ENCODE results near the gene FRRS1. TPM values are rescaled to one million over a fixed set of nuclear protein-coding genes. Genes with fewer than 3 reads are reported as not detected.

FRRS1 gene
- total and polyA plus RNA-seq, 9 donors: 2.8 to 17.2 (median 8.9) TPM

DNA sequence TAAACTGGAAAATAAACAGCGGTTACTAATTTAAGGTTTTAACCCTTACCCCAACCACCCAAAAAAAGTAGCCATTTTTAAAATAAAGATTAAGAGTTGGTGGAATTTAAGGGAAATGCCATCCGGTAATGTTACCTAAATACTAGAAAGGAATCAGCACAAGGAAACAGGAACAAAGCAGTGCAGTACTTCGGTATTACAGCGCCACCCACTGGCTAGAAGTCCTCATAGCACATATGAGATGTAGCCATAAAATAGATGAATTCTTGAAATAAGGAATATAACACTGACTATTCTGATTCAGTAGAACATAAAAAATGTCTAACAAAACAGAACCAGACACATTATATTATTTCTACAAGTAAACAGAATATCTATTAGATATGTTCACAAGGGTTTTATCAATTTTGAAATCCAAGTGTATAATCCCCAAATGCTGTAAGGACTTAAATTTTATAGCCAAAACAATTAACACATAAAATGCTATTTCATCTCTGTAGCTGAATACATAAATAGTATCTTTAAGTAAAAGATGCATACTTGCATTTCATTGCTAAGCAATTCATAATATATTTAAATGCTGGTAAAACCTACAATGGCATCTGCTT, 58.8 kb downstream of the FRRS1 start:
- no peaks in the 10 kb centered on the region for H3K36me3 ChIP-seq
- intact Hi-C loops (cut with DNase I): loop anchor here in 2 of 4 donors (5.0 to 10.0 kb wide), 2 partner anchors 523 to 525 kb away; no protein-coding TSS in a partner anchor
- H3K9me3 ChIP-seq: no peaks in the 10 kb centered on the region
- 4 to 13% (median 4%) methylated on average over 4 of the region's 4 CpGs for WGBS, 3 donors
- H3K27me3 ChIP-seq: no peaks in the 10 kb centered on the region
- no peak for TF ChIP-seq EP300 (IDR thresholded peaks at IDR 0.05)
- TF ChIP-seq, protein P1, sequence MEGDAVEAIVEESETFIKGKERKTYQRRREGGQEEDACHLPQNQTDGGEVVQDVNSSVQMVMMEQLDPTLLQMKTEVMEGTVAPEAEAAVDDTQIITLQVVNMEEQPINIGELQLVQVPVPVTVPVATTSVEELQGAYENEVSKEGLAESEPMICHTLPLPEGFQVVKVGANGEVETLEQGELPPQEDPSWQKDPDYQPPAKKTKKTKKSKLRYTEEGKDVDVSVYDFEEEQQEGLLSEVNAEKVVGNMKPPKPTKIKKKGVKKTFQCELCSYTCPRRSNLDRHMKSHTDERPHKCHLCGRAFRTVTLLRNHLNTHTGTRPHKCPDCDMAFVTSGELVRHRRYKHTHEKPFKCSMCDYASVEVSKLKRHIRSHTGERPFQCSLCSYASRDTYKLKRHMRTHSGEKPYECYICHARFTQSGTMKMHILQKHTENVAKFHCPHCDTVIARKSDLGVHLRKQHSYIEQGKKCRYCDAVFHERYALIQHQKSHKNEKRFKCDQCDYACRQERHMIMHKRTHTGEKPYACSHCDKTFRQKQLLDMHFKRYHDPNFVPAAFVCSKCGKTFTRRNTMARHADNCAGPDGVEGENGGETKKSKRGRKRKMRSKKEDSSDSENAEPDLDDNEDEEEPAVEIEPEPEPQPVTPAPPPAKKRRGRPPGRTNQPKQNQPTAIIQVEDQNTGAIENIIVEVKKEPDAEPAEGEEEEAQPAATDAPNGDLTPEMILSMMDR (IDR thresholded peaks at IDR 0.05): peak; percentile 77 to 95 (median 90)
- H3K4me1 ChIP-seq (ENCODE audit: insufficient read depth): no peaks in the 10 kb centered on the region
- DNase-seq: peak; percentile 66 to 85 (median 74)
- no peak overlapping the region for H3K27ac ChIP-seq
- no peak overlapping the region for H3K4me3 ChIP-seq

DNA sequence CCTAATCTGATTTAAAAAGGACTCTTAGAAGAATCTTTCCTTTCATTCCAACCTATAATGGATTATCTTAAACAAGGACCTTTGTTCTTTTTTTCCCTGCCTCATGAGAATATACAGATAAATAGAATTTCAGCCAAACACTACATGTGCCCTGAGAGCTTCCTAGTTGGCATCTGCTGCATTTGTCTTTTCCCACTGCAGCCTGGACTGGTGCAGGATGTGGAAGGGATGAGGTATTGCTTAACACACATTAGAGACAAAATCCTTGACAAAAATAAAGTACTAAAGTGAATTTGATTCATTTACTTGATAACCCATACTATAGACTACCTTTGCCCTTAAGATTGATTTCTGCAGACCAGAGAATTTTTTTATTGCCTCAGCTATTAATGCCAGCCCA, 61.0 kb downstream of the FRRS1 start:
- Histone ChIP-seq H3K4me3 (no peak overlapping the region), H3K27me3 (no peaks in the 10 kb centered on the region), H3K36me3 (no peaks in the 10 kb centered on the region), H3K9me3 (no peaks in the 10 kb centered on the region), H3K4me1 (ENCODE audit: insufficient read depth) (no peaks in the 10 kb centered on the region), H3K27ac (no peak overlapping the region)
- no peak for DNase-seq
- TF ChIP-seq POLR2A (IDR thresholded peaks at IDR 0.05) (no peak), EP300 (IDR thresholded peaks at IDR 0.05) (no peak)
- TF ChIP-seq, protein P1 (IDR thresholded peaks at IDR 0.05): no peak
- intact Hi-C loops (cut with DNase I): loop anchor here in 2 of 4 donors (5.0 to 10.0 kb wide), 2 partner anchors 521 to 523 kb away; no protein-coding TSS in a partner anchor

DNA sequence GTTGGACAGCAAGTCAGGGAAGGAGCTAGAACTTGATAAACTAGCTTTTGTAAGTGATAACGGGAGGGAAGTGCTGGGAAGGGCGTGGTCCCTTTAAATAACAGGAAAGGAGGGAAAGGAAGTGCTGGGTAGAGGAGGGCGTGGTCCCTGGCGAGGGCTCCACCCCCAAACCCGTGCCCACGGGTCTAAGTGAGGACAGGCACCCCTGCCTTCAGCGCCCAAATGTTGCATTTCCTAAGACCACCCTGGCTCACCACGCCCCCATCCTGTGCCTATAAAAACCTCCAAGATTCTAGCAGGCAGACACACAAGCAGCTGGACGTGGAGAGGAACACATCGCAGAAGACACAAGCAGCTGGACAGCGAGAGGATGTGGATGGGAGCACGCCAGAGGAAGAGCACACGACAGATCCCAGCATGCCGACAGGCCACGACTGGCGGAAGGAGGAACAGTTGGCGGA, 62.0 kb downstream of the FRRS1 start:
- no peaks in the 10 kb centered on the region for H3K36me3 ChIP-seq
- intact Hi-C loops (cut with DNase I): loop anchor here in 1 of 4 donors (10.0 kb wide), 1 partner anchor 520 kb away; no protein-coding TSS in a partner anchor
- no peaks in the 10 kb centered on the region for H3K9me3 ChIP-seq
- WGBS, 3 donors: 78 to 82% (median 79%) methylated on average over 17 of the region's 17 CpGs
- no peak overlapping the region for H3K4me3 ChIP-seq
- no peaks in the 10 kb centered on the region for H3K27me3 ChIP-seq
- H3K27ac ChIP-seq: no peak overlapping the region
- TF ChIP-seq, protein P1 (IDR thresholded peaks at IDR 0.05): no peak
- TF ChIP-seq POLR2A (IDR thresholded peaks at IDR 0.05): no peak
- TF ChIP-seq EP300 (IDR thresholded peaks at IDR 0.05): no peak
- no peak for DNase-seq
- no peaks in the 10 kb centered on the region for H3K4me1 ChIP-seq (ENCODE audit: insufficient read depth)

DNA sequence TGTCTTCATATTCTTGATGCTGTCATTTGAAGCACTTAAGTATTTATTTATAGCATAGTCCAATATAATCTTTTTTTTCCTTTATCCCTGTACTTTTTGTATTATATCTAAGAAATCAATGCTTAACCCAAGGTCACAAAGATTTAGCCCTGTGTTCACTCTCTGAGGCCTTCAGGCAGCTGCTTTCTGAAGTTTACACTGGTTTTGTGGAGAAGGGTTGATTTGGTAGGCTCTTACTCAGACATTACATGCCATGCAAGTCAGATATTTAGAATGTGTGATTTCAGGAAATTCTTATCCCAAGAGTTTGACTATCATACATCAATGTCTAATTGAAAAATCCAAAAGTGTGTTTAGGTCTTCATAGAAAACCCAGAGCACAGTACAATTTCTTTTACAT, 64.2 kb downstream of the FRRS1 start:
- Histone ChIP-seq H3K4me3 (no peak overlapping the region), H3K4me1 (ENCODE audit: insufficient read depth) (no peaks in the 10 kb centered on the region), H3K27ac (no peak overlapping the region), H3K36me3 (no peaks in the 10 kb centered on the region), H3K27me3 (no peaks in the 10 kb centered on the region), H3K9me3 (no peaks in the 10 kb centered on the region)
- TF ChIP-seq POLR2A (IDR thresholded peaks at IDR 0.05) (no peak), EP300 (IDR thresholded peaks at IDR 0.05) (no peak)
- TF ChIP-seq, protein P1 (IDR thresholded peaks at IDR 0.05): no peak
- intact Hi-C loops (cut with DNase I): loop anchor here in 1 of 4 donors (10.0 kb wide), 1 partner anchor 517 kb away; no protein-coding TSS in a partner anchor
- no peak for DNase-seq
